ENCODE results near the gene GBP6. TPM values are rescaled to one million over a fixed set of nuclear protein-coding genes. Genes with fewer than 3 reads are reported as not detected.

Gene GBP6
- total and polyA plus RNA-seq, 2 donors (not counting 1 experiment from before 2014, with no cell fraction given): 0.12 TPM; not detected in 1

DNA sequence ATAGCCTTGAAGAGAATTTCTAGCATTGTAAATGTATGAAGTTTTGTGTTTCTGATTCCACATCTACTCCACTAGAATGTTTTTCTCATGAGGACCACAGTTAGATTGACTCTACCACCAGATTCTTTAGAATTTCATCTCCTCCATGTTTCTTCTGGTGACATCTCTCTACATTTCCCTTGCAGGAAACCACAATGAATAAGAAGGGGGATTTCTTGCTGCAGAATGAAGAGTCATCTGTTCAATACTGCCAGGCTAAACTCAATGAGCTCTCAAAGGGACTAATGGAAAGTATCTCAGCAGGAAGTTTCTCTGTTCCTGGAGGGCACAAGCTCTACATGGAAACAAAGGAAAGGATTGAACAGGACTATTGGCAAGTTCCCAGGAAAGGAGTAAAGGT lies 18.6 kb downstream of the GBP6 start:
- H3K9me3 ChIP-seq (ENCODE audit: control extremely low read depth in 1 of 3, control insufficient read depth in 2 of 3, insufficient read depth in 1 of 3, low read length in 2 of 3): no peaks in the 10 kb centered on the region
- intact Hi-C loops (cut with micrococcal nuclease): no loop called here
- ATAC-seq (ENCODE audit: low read depth) (no peak), DNase-seq (no peak)
- no peak overlapping the region for H3K27ac ChIP-seq (ENCODE audit: low read length in 2 of 2)
- no peak overlapping the region for H3K9ac ChIP-seq (ENCODE audit: low read length)
- Mint-ChIP-seq H3K4me1 (no peaks in the 10 kb centered on the region), H3K27ac (no peak overlapping the region), H3K4me3 (no peak overlapping the region), H3K27me3 (peaks cover 6% of the 10 kb centered on the region), H3K9me3 (ENCODE audit: insufficient read depth) (no peaks in the 10 kb centered on the region)
- CTCF ChIA-PET: no interaction called here
- no peak overlapping the region for H3K4me2 ChIP-seq (replicated peaks; ENCODE audit: low read depth, low read length, poor library complexity, severe bottlenecking)
- H2AFZ ChIP-seq (ENCODE audit: insufficient read depth, low read depth, low read length, poor library complexity, severe bottlenecking): no peak overlapping the region
- no peaks in the 10 kb centered on the region for H3K36me3 ChIP-seq (replicated peaks in 1 of 2; ENCODE audit: control extremely low read depth in 1 of 2, control insufficient read depth in 1 of 2, extremely low read depth in 1 of 2, insufficient read depth in 2 of 2, low read length in 1 of 2)
- no peaks in the 10 kb centered on the region for H3K79me2 ChIP-seq (ENCODE audit: control insufficient read depth, insufficient read depth, low read length)
- no peak overlapping the region for H3K4me3 ChIP-seq (ENCODE audit: control extremely low read depth in 1 of 5, extremely low read depth in 1 of 5, insufficient read depth in 1 of 5, low read depth in 2 of 5, low read length in 4 of 5)
- TF ChIP-seq, protein P1, sequence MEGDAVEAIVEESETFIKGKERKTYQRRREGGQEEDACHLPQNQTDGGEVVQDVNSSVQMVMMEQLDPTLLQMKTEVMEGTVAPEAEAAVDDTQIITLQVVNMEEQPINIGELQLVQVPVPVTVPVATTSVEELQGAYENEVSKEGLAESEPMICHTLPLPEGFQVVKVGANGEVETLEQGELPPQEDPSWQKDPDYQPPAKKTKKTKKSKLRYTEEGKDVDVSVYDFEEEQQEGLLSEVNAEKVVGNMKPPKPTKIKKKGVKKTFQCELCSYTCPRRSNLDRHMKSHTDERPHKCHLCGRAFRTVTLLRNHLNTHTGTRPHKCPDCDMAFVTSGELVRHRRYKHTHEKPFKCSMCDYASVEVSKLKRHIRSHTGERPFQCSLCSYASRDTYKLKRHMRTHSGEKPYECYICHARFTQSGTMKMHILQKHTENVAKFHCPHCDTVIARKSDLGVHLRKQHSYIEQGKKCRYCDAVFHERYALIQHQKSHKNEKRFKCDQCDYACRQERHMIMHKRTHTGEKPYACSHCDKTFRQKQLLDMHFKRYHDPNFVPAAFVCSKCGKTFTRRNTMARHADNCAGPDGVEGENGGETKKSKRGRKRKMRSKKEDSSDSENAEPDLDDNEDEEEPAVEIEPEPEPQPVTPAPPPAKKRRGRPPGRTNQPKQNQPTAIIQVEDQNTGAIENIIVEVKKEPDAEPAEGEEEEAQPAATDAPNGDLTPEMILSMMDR (IDR thresholded peaks at IDR 0.05): no peak
- TF ChIP-seq EZH2 (IDR thresholded peaks at IDR 0.05; ENCODE audit: borderline replicate concordance, insufficient read depth, low read depth, low read length, poor library complexity, severe bottlenecking): no peak
- POLR2A ChIA-PET: no interaction called here
- no peaks in the 10 kb centered on the region for H3K4me1 ChIP-seq (ENCODE audit: control insufficient read depth in 2 of 2, insufficient read depth in 2 of 2, low read length in 2 of 2)
- H4K20me1 ChIP-seq (ENCODE audit: control insufficient read depth, insufficient read depth, low read length, poor library complexity, severe bottlenecking): no peaks in the 10 kb centered on the region
- no peaks in the 10 kb centered on the region for H3K27me3 ChIP-seq (replicated peaks in 1 of 4; ENCODE audit: control extremely low read depth in 1 of 4, control insufficient read depth in 3 of 4, insufficient read depth in 4 of 4, low read length in 3 of 4)

DNA sequence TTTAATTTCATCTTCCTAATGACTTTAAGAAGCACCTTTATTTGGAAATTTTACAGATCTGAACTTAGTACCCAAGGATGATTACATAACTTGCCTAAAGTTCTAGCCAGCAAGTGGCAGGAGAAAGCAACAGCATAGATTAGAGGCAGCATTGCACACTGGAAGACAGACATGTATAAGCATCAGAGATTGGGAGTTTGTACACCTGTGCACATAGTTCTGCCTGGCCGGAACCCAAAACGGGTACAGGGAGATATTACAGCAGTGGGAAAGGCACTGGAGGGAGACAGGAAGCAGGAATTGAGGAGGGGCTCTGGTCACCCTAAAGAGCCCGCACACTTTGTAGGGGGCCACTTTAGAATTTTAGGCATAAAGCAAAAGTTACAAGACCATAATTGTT lies 19.3 kb downstream of the GBP6 start:
- Mint-ChIP-seq H3K4me1 (no peaks in the 10 kb centered on the region), H3K9me3 (ENCODE audit: insufficient read depth) (no peaks in the 10 kb centered on the region), H3K27ac (no peak overlapping the region), H3K27me3 (peaks cover 6% of the 10 kb centered on the region), H3K4me3 (no peak overlapping the region)
- H3K4me2 ChIP-seq (replicated peaks; ENCODE audit: low read depth, low read length, poor library complexity, severe bottlenecking): no peak overlapping the region
- WGBS (ENCODE audit: insufficient coverage): 90% methylated on average over 2 of the region's 3 CpGs
- TF ChIP-seq, protein P1 (IDR thresholded peaks at IDR 0.05): no peak
- no peak for TF ChIP-seq EZH2 (IDR thresholded peaks at IDR 0.05; ENCODE audit: borderline replicate concordance, insufficient read depth, low read depth, low read length, poor library complexity, severe bottlenecking)
- H2AFZ ChIP-seq (ENCODE audit: insufficient read depth, low read depth, low read length, poor library complexity, severe bottlenecking): no peak overlapping the region
- no peaks in the 10 kb centered on the region for H3K79me2 ChIP-seq (ENCODE audit: control insufficient read depth, insufficient read depth, low read length)
- H3K4me1 ChIP-seq (ENCODE audit: control insufficient read depth in 2 of 2, insufficient read depth in 2 of 2, low read length in 2 of 2): no peaks in the 10 kb centered on the region
- H3K36me3 ChIP-seq (replicated peaks in 1 of 2; ENCODE audit: control extremely low read depth in 1 of 2, control insufficient read depth in 1 of 2, extremely low read depth in 1 of 2, insufficient read depth in 2 of 2, low read length in 1 of 2): no peaks in the 10 kb centered on the region
- ATAC-seq (ENCODE audit: low read depth): no peak
- DNase-seq: no peak
- H4K20me1 ChIP-seq (ENCODE audit: control insufficient read depth, insufficient read depth, low read length, poor library complexity, severe bottlenecking): no peaks in the 10 kb centered on the region
- H3K27me3 ChIP-seq (replicated peaks in 1 of 4; ENCODE audit: control extremely low read depth in 1 of 4, control insufficient read depth in 3 of 4, insufficient read depth in 4 of 4, low read length in 3 of 4): no peaks in the 10 kb centered on the region
- intact Hi-C loops (cut with micrococcal nuclease): no loop called here
- H3K27ac ChIP-seq (ENCODE audit: low read length in 2 of 2): no peak overlapping the region
- CTCF ChIA-PET: no interaction called here
- no peak overlapping the region for H3K4me3 ChIP-seq (ENCODE audit: control extremely low read depth in 1 of 5, extremely low read depth in 1 of 5, insufficient read depth in 1 of 5, low read depth in 2 of 5, low read length in 4 of 5)
- no peaks in the 10 kb centered on the region for H3K9me3 ChIP-seq (ENCODE audit: control extremely low read depth in 1 of 3, control insufficient read depth in 2 of 3, insufficient read depth in 1 of 3, low read length in 2 of 3)
- no peak overlapping the region for H3K9ac ChIP-seq (ENCODE audit: low read length)
- POLR2A ChIA-PET: no interaction called here

All from B cell (primary cell).